GM21529 (cell line): ENCODE results near the gene TGFBR2.

Experiments used
- ATAC-seq: cut with Tn5 transposase; IDR thresholded peaks from one replicate; pipeline ENCODE4 v1.9.1; 2021; ENCODE audit not compliant: unreplicated experiment

TGFBR2 gene

GRCh38 chr3:30600572-30600971 is 5.8 kb upstream of the TGFBR2 start:
- ATAC-seq = no peak

- ATAC-seq = no peak
These were observed 3.5 kb upstream of the TGFBR2 start for GRCh38 chr3:30602946-30603345.

GRCh38 chr3:30604093-30604492 is 2.3 kb upstream of the TGFBR2 start:
- no peak for ATAC-seq

GRCh38 chr3:30604558-30604957 is 1.8 kb upstream of the TGFBR2 start:
- ATAC-seq = no peak

GRCh38 chr3:30605005-30605404 is 1.4 kb upstream of the TGFBR2 start:
- no peak for ATAC-seq

GRCh38 chr3:30605706-30606300 is 598 bp upstream of the TGFBR2 start:
- no peak for ATAC-seq

GRCh38 chr3:30607032-30607833 is 832 bp downstream of the TGFBR2 start:
- peak; percentile 59 for ATAC-seq

GRCh38 chr3:30608598-30608947 is 2.2 kb downstream of the TGFBR2 start:
- no peak for ATAC-seq

GRCh38 chr3:30609930-30610701 is 3.7 kb downstream of the TGFBR2 start:
- ATAC-seq = no peak

- ATAC-seq = no peak
These were observed 4.4 kb downstream of the TGFBR2 start for GRCh38 chr3:30610702-30611368.

GRCh38 chr3:30611613-30612436 is 5.4 kb downstream of the TGFBR2 start:
- ATAC-seq = no peak

- no peak for ATAC-seq
These were observed 6.2 kb downstream of the TGFBR2 start for GRCh38 chr3:30612437-30613132.

- no peak for ATAC-seq
These were observed 6.9 kb downstream of the TGFBR2 start for GRCh38 chr3:30613133-30613825.

GRCh38 chr3:30614373-30614772 is 8.0 kb downstream of the TGFBR2 start:
- no peak for ATAC-seq

- ATAC-seq = no peak
These were observed 8.5 kb downstream of the TGFBR2 start for GRCh38 chr3:30614943-30615342.

- ATAC-seq = no peak
These were observed 9.4 kb downstream of the TGFBR2 start for GRCh38 chr3:30615615-30616346.

GRCh38 chr3:30616347-30617027 is 10.1 kb downstream of the TGFBR2 start:
- no peak for ATAC-seq

GRCh38 chr3:30617069-30617468 is 10.7 kb downstream of the TGFBR2 start:
- no peak for ATAC-seq
